Stimulated activated memory B cell treated with anti-CD40 and anti-IgM and Interleukin-4, amounts not matched to agents 10 μg/mL and 1 μg/mL and 100 μg/mL, for 72 hours (primary cell): ENCODE data around the gene RASAL2.
"Not testable (repeated sequence)": the region's sequence is repeated elsewhere in the genome, so short reads cannot be mapped to it uniquely, and the experiment has no call there.

Source experiments
- ATAC-seq: fragments of 150-1000 bp; cut with Tn5 transposase; 2 replicates; pipeline ENCODE4 v1.10.0; 2021
- H3K27ac Mint-ChIP-seq: one replicate; pipeline ENCODE4 v1.8.0; 2022; ENCODE audit warnings: mild to moderate bottlenecking, mixed read lengths
- H3K27me3 Mint-ChIP-seq: one replicate; pipeline ENCODE4 v1.8.0; 2022; ENCODE audit warnings: mixed read lengths
- H3K36me3 Mint-ChIP-seq: one replicate; pipeline ENCODE4 v1.8.0; 2022; ENCODE audit warnings: mixed read lengths
- H3K4me1 Mint-ChIP-seq: one replicate; pipeline ENCODE4 v1.8.0; 2022; ENCODE audit warnings: mixed read lengths
- H3K4me3 Mint-ChIP-seq: one replicate; pipeline ENCODE4 v1.8.0; 2022; ENCODE audit warnings: mild to moderate bottlenecking, moderate library complexity, mixed read lengths
- H3K9me3 Mint-ChIP-seq: one replicate; pipeline ENCODE4 v1.8.0; 2022; ENCODE audit warnings: mixed read lengths

The RASAL2 gene

DNA sequence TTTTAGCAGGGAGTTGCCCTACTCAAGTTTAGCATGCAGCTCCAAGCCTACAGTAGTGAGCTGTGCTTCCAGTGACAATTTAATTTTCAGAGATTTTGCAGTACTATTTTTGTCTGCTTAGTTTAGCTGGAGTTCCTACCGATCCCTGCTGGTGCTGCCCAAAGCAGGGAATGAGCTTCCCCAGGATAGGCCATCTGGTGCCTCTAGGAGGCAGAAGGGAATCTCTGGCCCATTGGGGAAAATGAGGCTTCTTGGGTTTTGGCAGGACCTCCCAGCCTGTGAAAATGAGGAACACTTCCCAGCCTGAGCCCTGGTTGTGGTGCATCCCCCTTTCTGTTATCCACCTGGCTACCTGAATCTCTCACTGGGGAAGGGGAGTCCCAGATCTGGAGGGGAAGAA is 149.2 kb downstream of the RASAL2 start:
- H3K9me3 Mint-ChIP-seq: peaks cover 8% of the 10 kb centered on the region
- peaks cover 24% of the 10 kb centered on the region for H3K27me3 Mint-ChIP-seq
- no peak for ATAC-seq
- no peaks in the 10 kb centered on the region for H3K36me3 Mint-ChIP-seq
- H3K4me3 Mint-ChIP-seq: no peak overlapping the region
- H3K27ac Mint-ChIP-seq: no peak overlapping the region
- H3K4me1 Mint-ChIP-seq: no peaks in the 10 kb centered on the region

DNA sequence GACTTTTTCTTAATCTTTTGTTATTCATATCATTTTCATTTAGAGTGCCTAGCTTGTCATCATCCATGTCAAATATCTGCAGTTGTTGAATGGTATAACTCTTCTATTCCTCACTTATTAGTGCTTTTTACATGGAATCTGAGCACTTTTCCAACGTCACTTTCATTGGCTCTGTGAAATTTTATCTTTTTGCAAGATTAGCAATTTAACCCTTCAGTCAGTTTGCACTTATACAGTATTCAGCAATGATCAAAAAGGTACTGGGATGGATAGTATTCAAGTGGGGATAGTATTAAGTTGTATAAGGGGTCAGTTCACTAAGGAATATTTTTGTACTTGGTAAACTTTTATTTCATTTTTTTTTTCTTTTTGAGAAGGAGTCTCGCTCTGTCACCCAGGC is 150.0 kb downstream of the RASAL2 start:
- no peaks in the 10 kb centered on the region for H3K36me3 Mint-ChIP-seq
- no peak overlapping the region for H3K27ac Mint-ChIP-seq
- peaks cover 12% of the 10 kb centered on the region for H3K9me3 Mint-ChIP-seq
- H3K4me3 Mint-ChIP-seq: no peak overlapping the region
- peaks cover 32% of the 10 kb centered on the region for H3K27me3 Mint-ChIP-seq
- no peaks in the 10 kb centered on the region for H3K4me1 Mint-ChIP-seq
- no peak for ATAC-seq

DNA sequence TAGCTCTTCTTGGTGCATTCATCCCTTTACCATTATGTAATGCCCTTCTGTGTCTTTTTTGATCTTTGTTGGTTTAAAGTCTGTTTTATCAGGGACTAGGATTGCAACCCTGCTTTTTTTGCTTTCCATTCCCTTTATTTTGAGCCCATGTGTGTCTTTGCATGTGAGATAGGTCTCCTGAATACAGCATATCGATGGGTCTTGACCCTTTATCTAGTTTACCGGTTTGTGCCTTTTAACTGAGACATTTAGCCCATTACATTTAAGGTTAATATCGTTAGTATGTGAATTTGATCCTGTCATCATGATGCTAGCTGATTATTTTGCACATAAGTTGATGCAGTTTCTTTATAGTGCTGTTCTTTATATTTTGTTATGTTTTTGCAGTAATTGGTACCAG is 154.4 kb downstream of the RASAL2 start:
- Mint-ChIP-seq H3K9me3 (peaks cover 19% of the 10 kb centered on the region), H3K27me3 (peaks cover 48% of the 10 kb centered on the region)
- H3K4me1 Mint-ChIP-seq, H3K4me3 Mint-ChIP-seq, H3K27ac Mint-ChIP-seq, ATAC-seq, H3K36me3 Mint-ChIP-seq: not testable (repeated sequence)

DNA sequence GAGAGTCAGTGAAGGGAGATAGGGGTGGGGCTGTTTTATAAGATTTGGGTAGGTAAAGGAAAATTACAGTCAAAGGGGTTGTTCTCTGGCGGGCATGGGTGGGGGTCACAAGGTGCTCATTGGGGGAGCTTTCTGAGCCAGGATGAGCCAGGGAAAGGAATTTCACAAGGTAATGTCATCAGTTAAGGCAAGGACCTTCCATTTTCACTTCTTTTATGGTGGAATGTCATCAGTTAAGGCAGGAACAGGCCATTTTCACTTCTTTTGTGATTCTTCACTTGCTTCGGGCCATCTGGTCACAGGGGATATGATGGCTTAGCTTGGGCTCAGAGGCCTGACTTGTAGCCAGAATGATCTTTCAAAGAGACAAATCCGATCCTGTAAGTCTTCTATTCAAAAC is 159.7 kb downstream of the RASAL2 start:
- not testable (repeated sequence) for H3K27ac Mint-ChIP-seq, ATAC-seq, H3K4me3 Mint-ChIP-seq, H3K36me3 Mint-ChIP-seq, H3K4me1 Mint-ChIP-seq
- H3K9me3 Mint-ChIP-seq: peaks cover 14% of the 10 kb centered on the region
- peaks cover 48% of the 10 kb centered on the region for H3K27me3 Mint-ChIP-seq

DNA sequence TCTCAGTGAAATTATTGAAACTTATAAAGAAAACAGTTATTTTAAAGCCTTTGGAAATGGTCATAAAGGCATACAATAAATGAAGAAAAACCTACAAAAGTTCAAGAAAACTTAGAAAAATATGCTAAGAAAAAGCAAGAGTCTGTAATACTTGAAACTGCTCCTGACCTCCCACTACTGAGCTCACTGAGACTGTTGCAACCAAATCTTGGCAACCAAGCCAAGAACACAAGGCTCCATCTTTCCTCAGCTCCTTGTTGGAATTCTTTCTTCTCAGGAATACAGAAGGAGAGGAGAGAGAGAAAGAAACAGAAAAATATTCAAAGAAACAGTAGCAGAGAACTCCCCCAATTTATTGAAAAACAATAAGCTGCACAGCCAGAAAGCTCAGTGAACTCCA is 160.5 kb downstream of the RASAL2 start:
- no peaks in the 10 kb centered on the region for H3K4me1 Mint-ChIP-seq

DNA sequence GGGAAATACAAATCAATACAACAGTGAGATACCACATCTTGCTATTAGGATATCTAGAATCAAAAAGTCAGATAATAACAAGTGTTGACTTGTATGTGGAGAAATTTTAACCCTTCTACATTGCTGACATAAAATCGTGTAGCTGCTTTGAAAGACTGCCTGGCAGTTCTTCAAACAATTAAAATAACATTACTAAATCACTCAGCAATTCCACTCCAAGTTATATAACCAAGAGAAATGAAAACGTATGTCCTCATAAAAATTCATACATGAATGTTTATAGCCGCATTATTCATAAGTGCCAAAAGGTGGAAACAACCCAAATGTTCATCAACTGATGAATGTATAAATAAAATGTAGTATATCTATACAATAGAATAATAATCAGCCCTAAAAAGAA is 164.6 kb downstream of the RASAL2 start:
- Mint-ChIP-seq H3K36me3 (no peaks in the 10 kb centered on the region), H3K4me3 (no peak overlapping the region), H3K4me1 (no peaks in the 10 kb centered on the region), H3K27ac (no peak overlapping the region), H3K27me3 (peaks cover 27% of the 10 kb centered on the region), H3K9me3 (peaks cover 5% of the 10 kb centered on the region)
- no peak for ATAC-seq

More for the DNA sequence above, 160.5 kb downstream of the RASAL2 start:
- H3K4me3 Mint-ChIP-seq: no peak overlapping the region
- no peaks in the 10 kb centered on the region for H3K36me3 Mint-ChIP-seq
- ATAC-seq: no peak
- H3K27me3 Mint-ChIP-seq: peaks cover 39% of the 10 kb centered on the region
- H3K27ac Mint-ChIP-seq: no peak overlapping the region
- H3K9me3 Mint-ChIP-seq: peaks cover 9% of the 10 kb centered on the region

DNA sequence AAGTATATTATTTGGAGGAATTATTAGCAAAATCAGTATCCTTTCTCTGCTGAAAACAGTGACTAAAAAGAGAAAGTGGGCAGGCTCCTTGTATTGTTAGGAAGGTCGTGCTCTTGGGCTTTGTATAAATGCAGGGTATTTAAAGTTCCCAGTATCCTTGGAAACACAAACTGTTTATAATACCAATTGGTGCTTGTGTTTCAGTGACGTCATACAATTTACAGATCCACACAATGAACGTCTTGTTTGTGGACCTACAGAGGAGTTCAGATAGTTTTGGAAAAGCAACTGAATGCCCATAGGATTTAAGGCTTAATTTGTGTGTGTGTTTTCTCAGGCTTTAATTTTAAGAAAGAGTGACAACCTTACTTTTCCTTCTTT is 168.2 kb downstream of the RASAL2 start:
- Mint-ChIP-seq H3K4me1 (no peaks in the 10 kb centered on the region), H3K27me3 (peaks cover 11% of the 10 kb centered on the region), H3K9me3 (peaks cover 3% of the 10 kb centered on the region), H3K27ac (no peak overlapping the region), H3K36me3 (no peaks in the 10 kb centered on the region), H3K4me3 (no peak overlapping the region)
- ATAC-seq: no peak

DNA sequence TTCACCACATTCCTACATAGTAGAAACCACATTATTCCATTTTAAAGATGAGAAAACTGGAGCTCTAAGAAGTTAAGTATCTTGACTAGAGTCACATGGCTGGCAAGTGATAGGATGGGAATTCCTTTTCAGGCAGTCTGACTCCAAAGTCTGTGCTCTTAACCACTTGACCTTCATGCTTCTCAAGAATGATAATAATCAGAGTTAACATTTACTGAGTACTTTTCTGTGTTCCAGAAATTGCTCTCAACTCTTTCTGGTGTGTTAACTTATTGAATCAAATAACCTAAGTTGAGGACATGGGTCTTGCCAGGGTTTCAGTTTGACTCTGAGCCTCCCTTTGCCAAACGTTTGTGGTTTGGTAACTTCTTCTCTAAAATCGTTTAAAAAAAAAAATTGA is 169.4 kb downstream of the RASAL2 start:
- peak; percentile 51 for ATAC-seq
- no peaks in the 10 kb centered on the region for H3K4me1 Mint-ChIP-seq
- no peak overlapping the region for H3K27ac Mint-ChIP-seq
- no peak overlapping the region for H3K4me3 Mint-ChIP-seq
- no peaks in the 10 kb centered on the region for H3K36me3 Mint-ChIP-seq
- H3K9me3 Mint-ChIP-seq: peaks cover 3% of the 10 kb centered on the region
- H3K27me3 Mint-ChIP-seq: peaks cover 16% of the 10 kb centered on the region

DNA sequence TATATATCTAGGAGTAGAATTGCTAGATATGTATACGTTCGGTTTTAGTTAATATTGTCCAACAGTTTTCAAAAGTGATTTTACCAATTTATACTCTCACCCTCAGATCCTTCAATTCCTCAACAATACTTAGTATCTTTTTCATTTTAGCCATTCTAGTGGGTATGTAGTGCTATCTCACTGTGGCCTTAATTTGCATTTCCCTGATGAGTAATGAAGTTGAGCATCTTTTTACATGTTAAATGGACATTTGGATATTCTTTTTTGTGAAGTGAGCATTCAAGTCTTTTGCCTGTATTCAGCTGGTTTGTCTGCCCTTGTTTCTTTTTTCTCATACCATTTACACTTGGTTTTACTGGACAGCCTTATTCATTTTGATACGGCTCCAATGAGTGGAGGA is 172.2 kb downstream of the RASAL2 start:
- Mint-ChIP-seq H3K4me1 (no peaks in the 10 kb centered on the region), H3K4me3 (no peak overlapping the region), H3K27me3 (peaks cover 31% of the 10 kb centered on the region), H3K36me3 (no peaks in the 10 kb centered on the region), H3K9me3 (peaks cover 3% of the 10 kb centered on the region), H3K27ac (no peak overlapping the region)
- ATAC-seq: no peak

DNA sequence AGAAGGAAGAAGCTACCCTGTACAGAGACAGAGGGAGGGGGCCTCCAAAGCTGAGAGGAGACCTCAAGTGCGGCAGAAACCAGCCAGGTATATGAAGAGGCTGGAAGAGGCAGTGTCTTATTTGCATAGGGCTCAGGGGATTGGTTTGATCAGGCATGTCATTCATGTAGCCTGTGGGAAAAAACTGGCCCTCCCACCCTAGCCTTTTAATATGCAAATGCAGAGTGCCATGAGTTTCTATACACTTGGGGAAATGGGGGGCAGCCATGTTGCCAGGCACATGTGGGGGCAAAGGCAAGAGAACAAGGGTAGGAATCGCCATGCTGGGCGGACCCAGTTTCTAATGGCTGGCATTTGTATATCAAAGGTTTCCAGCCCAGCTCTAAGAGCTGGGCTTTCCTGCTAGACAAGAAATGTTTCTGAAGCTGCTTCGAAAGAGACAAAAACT is 172.7 kb downstream of the RASAL2 start:
- Mint-ChIP-seq H3K9me3 (peaks cover 3% of the 10 kb centered on the region), H3K27me3 (peaks cover 31% of the 10 kb centered on the region), H3K27ac (no peak overlapping the region), H3K4me3 (no peak overlapping the region), H3K4me1 (no peaks in the 10 kb centered on the region), H3K36me3 (no peaks in the 10 kb centered on the region)
- ATAC-seq: no peak

DNA sequence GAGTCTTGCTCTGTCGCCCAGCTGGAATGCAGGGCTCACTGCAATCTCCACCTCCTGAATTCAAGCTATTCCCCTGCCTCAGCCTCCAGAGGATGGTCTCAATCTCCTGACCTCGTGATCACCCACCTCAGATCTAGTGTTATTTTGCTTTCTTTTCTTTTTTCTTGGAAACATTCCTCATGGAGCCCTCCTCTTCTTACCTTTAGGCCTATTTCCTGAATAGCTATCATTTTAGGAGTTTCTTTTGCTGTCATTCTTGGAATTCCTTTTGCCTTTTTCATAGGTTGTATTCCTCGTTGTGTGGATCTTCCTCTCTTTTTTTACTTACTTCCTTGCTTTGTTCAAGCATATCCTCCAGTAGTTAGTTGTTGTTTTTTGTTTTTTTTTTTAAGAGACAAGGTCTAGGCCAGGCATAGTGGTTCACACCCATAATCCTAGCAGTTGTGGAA is 173.8 kb downstream of the RASAL2 start:
- Mint-ChIP-seq H3K4me1 (no peaks in the 10 kb centered on the region), H3K36me3 (no peaks in the 10 kb centered on the region), H3K4me3 (no peak overlapping the region), H3K27ac (no peak overlapping the region), H3K9me3 (peaks cover 3% of the 10 kb centered on the region), H3K27me3 (peaks cover 31% of the 10 kb centered on the region)
- no peak for ATAC-seq

DNA sequence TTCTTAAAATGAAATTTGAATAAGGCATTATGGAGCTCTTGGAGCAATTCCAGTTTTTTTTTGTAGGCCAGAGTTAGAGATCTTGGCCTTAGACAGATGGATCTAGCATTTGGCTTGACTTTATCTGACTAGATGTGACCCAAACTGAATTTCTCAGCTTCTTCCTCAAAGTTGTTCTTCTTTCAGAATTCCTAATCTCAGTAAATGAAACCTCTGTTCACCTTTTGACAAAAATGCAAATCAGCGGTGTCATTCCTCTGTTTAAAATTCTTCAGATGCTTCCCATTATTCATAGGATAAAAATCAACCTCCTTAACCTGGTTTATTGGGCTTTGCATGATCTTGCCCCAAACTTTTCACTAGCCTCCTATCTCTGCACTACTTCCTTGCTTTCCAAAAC is 177.6 kb downstream of the RASAL2 start:
- Mint-ChIP-seq H3K4me1 (no peaks in the 10 kb centered on the region), H3K27ac (no peak overlapping the region), H3K27me3 (peaks cover 25% of the 10 kb centered on the region), H3K36me3 (no peaks in the 10 kb centered on the region), H3K9me3 (peaks cover under 1% of the 10 kb centered on the region), H3K4me3 (no peak overlapping the region)
- ATAC-seq: no peak

DNA sequence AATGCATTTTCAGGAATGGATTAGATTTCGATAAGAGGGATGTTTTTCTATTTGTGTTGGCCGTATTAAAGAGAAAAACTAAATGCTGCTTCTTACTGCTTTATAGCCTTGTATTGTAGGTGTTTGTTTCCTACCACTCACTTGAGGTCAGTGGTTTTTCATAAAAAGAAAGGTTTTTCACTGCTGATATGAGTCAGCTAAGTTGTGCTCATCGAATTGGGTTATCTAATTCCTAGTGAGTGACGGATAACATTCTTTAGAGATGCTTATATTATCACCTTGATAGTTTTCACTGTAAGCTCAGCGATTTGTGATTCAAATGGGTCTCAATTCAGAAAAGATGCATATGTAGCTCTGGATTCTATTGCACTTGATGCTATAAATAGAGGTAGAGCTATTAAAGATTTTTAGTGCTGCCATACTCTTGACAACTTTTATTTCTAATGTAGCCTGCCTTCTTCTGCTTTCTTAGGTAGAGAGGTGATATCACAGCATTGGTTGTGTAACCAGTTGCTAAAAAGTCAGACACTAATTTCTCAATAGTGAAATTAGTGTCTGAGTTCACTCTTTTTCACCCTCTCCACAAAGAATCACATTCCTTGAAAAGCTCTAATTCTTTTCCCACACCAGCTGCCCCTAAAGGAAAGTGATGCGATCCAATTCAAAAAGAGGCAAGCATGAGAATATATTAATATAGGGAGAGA is 180.0 kb downstream of the RASAL2 start:
- Mint-ChIP-seq H3K4me3 (no peak overlapping the region), H3K27me3 (peaks cover 14% of the 10 kb centered on the region), H3K9me3 (no peaks in the 10 kb centered on the region), H3K36me3 (no peaks in the 10 kb centered on the region), H3K4me1 (no peaks in the 10 kb centered on the region), H3K27ac (no peak overlapping the region)
- no peak for ATAC-seq

DNA sequence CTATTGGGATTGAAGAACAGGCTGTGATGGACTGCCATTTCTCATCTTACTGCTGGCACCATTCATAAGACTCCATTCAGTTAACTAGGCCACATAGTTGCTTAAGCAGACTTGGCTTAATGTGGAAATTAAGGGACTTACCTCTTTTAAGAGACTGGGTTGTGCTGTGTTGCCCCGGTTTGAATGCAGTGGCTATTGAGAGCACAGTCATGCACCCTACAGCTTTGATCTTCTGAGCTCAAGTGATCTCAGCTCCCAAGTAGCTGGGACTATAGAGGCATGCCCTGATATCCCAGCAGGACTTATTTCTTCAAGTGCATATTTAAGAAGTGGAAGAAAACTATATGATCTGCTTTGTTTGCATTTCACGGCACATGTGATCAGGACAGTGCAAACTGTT is 181.1 kb downstream of the RASAL2 start:
- ATAC-seq: no peak
- H3K9me3 Mint-ChIP-seq: no peaks in the 10 kb centered on the region
- H3K4me3 Mint-ChIP-seq: no peak overlapping the region
- H3K4me1 Mint-ChIP-seq: no peaks in the 10 kb centered on the region
- no peaks in the 10 kb centered on the region for H3K36me3 Mint-ChIP-seq
- no peak overlapping the region for H3K27ac Mint-ChIP-seq
- peaks cover 9% of the 10 kb centered on the region for H3K27me3 Mint-ChIP-seq

DNA sequence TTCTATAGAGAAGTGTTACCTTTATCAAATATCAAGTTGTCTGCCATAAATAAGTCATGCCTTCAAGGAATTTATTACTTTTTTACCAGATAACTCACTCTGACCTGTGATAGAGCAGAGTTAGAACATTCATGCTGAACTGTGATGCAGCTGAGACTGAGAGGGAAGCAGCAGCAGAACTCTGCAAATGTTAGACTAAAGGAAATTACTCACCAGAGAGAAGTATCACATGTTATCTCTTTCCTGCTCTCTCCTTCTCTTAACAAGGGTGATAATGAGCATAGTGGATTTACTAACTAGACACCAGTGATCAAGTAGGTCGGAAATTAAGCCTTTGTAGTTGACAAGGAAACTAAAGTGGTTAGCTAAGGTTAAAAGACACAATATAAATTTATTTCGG is 181.6 kb downstream of the RASAL2 start:
- no peaks in the 10 kb centered on the region for H3K4me1 Mint-ChIP-seq
- H3K36me3 Mint-ChIP-seq: no peaks in the 10 kb centered on the region
- peaks cover 4% of the 10 kb centered on the region for H3K27me3 Mint-ChIP-seq
- ATAC-seq: no peak
- H3K9me3 Mint-ChIP-seq: no peaks in the 10 kb centered on the region
- no peak overlapping the region for H3K27ac Mint-ChIP-seq
- H3K4me3 Mint-ChIP-seq: no peak overlapping the region

DNA sequence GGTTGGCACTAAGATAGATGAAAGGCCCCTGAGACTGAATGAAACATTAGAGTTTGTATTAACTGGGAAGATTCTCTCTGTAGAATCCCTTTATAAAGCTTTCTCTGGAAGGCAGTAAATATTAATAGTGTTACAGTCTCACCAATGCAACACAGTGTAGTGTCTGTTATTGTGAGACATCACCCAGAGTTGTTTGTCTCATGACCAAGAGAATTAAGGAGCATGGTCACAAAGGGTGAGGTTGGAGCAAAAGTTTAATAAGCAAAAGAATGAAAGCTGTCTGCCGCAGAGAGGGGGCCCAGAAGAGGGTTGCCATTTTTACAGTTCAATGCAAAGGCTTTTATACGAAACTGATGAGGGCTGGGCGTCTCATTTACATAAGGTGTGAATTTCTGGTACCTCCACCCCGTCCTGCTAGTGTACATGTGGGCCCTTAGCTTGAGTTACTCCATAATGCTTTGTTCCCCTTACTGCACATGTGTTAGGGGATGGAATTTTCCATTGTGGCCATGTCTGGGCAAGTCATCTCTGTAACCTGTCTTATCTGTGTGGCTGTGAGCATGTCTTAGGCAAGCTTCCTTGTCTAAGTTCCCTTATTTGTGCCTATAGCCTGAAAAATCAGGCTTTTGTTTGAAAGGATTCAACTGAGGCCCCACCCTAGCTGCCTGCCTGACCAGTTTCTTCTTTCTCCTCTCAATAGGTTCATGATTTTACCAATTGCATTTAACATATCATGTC is 184.1 kb downstream of the RASAL2 start:
- Mint-ChIP-seq H3K4me1 (no peaks in the 10 kb centered on the region), H3K4me3 (no peak overlapping the region), H3K27ac (no peak overlapping the region), H3K36me3 (no peaks in the 10 kb centered on the region), H3K27me3 (no peaks in the 10 kb centered on the region), H3K9me3 (no peaks in the 10 kb centered on the region)
- peak; percentile 31 for ATAC-seq
